ENCODE measurements around the gene CNTNAP2.

DNA sequence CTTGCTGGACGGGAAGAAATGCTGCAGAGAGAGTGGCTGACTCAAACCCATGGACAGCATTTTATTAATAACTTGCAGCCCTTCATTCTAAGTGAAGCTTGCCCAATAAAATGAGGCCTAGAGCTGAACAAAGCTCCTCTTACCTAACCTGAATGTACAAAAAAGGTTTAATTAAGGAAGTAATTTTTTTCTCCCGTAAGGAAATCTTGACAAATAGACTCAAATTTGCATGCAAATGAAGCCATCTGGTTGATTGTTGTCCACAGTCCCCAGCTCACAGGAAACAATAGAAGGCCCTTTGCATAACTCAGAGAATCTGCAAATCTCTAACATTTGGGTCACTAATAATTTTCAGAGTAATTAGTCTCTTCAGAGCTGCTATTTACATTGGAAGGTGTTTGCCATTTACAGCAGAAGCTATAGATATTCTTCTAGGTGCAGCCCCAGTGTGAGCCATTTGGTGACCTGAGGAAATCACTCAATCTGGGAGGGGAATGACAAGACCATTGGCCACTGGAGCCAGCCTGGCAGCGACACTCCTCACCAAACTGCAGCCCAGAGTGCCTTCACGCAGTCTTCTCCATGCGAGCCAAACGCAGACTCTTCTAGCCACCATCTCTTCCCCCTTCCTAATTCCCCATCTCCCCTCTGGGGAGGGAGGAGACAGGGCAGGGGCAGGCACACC is 1991.0 kb downstream of the CNTNAP2 start:
- TF ChIP-seq CTCF (IDR thresholded peaks at IDR 0.05) (no peak), POLR2A (IDR thresholded peaks at IDR 0.05) (no peak)

Measured in heart left ventricle (tissue), 13 donors.